Choroid plexus epithelial cell (primary cell): Measurements from ENCODE around the gene DHX38.

Experiments used
- DNase-seq: peaks from one replicate; pipeline ENCODE4 v3.0.0-alpha.2; 2010; ENCODE audit warnings: low read depth
- H3K4me3 ChIP-seq: 2 replicates; pipeline ENCODE4 v1.5.1; 2011; ENCODE audit warnings: low read depth, mild to moderate bottlenecking, control low read depth, low read length, moderate library complexity
- TF ChIP-seq, protein P1 (sequence below): conservative IDR thresholded peaks from 2 replicates; pipeline ENCODE4 v1.5.1; 2011; ENCODE audit warnings: low read depth, mild to moderate bottlenecking, control low read depth, inconsistent platforms, low read length, moderate library complexity

The DHX38 gene

DNA sequence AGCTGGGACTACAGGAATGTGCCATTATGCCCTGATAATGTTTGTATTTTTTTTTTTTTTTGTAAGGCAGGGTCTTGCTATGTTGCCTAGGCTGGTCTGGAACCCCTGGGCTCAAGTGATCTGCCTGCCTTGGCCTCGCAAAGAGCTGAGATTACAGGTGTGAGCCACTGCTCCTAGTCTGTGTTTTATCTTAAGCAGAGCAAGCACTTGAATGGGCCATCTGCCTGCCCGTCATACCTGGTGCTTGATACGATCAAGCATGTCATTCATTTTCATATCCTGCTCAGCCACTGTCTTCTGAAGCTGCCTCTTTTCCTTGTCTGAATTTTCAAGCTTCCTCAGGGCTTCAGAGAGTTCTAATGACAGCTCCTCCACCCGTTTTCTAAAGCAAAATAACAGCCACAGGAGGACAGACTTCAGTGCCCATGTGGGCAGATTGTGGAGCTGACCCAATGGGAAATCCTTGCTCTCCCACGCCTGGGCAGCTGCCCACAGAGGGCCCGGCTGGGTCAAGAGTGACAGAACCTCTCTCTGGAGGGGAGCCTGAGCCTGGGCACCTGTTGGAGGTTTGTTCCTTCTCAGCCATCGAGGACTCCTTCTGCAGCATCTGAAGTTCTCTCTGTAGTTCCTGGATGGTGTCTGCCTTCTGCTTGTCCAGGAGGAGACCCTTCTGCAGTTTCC is 36.5 kb downstream of the DHX38 start:
- DNase-seq: no peak
- no peak overlapping the region for H3K4me3 ChIP-seq
- TF ChIP-seq, protein P1, sequence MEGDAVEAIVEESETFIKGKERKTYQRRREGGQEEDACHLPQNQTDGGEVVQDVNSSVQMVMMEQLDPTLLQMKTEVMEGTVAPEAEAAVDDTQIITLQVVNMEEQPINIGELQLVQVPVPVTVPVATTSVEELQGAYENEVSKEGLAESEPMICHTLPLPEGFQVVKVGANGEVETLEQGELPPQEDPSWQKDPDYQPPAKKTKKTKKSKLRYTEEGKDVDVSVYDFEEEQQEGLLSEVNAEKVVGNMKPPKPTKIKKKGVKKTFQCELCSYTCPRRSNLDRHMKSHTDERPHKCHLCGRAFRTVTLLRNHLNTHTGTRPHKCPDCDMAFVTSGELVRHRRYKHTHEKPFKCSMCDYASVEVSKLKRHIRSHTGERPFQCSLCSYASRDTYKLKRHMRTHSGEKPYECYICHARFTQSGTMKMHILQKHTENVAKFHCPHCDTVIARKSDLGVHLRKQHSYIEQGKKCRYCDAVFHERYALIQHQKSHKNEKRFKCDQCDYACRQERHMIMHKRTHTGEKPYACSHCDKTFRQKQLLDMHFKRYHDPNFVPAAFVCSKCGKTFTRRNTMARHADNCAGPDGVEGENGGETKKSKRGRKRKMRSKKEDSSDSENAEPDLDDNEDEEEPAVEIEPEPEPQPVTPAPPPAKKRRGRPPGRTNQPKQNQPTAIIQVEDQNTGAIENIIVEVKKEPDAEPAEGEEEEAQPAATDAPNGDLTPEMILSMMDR: no peak

DNA sequence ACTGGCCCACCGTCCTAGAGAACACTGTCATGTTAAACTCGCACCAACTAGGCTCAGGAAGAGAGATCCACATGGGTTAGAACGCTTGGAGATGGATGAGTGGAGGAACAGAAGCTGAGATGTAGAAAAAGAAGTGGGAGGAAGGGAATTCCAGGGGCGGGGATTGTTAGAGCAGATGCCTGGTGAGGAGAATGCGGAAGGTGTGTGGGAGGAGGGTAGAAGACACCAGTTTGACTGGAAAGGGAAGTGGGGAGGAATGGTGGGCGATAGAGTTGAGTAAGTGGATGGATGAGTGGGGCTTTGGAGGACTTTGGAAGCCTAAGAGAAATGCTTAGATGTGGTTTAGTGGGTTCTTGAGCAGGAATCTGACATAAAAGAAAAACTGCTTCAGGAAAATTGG is 37.4 kb downstream of the DHX38 start:
- no peak overlapping the region for H3K4me3 ChIP-seq
- TF ChIP-seq, protein P1: no peak
- DNase-seq: no peak

DNA sequence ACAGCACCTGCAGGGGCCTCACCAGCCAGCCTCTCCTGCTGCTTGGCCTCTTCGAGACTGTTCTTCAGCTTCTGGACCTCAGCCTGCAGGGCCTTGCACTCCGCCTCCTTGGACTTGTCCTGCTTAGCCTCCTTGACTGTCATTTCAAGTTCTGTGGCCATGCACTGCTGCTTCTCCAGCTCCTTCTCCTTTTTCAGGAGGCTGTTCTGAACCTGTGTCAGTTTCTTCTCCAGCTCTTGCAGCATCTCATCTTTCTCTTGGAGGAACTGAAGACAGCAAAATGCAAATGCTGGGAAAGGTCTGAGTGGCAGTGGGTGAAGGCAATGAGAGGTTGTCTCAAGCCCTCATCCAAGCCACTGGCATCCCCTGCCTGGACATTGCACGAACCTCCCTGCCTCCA is 39.1 kb downstream of the DHX38 start:
- TF ChIP-seq, protein P1: no peak
- no peak overlapping the region for H3K4me3 ChIP-seq
- no peak for DNase-seq

DNA sequence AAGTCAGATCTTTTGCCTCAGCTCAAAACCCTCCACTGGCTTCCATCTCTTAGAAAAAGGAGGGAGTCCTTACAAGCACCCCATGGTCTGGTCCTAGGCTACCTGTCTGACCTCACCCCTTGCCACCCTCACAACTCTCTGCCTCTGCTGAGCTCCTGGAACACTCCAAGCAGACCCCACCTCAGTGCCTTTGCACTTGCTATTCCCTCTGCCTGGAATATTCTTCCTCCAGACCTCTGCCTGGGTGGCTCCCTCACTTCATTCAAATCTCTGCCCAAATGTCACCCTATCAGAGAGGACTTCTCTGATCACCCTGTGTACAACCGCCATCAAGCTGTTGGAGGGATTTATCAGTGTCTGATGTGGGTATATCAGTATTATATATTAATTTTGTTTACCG is 40.9 kb downstream of the DHX38 start:
- DNase-seq: no peak
- TF ChIP-seq, protein P1: no peak
- H3K4me3 ChIP-seq: no peak overlapping the region

DNA sequence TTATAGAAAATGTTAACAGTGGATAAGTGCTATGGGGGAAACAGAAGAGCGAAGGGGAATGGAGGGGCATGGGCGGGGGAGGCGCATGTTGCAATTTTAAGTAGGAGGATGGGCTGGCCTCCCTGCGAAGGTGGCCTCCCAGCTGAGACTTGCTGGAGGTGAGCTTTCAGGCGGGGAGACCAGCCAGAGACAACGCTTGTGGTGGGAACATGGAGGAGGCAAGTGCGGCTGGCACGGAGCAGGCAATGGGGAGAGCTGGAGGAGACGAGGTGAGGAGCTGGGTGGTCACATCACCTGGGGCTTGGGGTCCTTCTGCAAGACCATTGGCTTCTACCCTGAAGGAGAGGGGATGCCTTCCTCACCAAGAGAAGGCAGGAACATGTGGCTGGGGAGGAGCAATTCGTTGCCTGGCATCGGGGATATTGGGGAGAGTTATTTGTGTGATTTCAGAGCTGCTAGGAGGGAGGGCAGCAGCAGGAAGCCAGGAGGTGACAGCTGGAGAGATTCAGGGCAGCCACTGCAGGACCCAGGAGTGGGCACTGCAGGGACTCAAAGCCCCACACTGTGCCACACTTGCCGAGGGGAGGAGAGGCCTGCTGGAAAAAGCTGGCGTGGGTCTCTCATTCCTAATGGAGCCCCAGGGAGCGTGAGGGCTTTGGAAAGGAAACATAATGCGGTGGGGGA is 43.9 kb downstream of the DHX38 start:
- TF ChIP-seq, protein P1: no peak
- no peak for DNase-seq
- H3K4me3 ChIP-seq: no peak overlapping the region

DNA sequence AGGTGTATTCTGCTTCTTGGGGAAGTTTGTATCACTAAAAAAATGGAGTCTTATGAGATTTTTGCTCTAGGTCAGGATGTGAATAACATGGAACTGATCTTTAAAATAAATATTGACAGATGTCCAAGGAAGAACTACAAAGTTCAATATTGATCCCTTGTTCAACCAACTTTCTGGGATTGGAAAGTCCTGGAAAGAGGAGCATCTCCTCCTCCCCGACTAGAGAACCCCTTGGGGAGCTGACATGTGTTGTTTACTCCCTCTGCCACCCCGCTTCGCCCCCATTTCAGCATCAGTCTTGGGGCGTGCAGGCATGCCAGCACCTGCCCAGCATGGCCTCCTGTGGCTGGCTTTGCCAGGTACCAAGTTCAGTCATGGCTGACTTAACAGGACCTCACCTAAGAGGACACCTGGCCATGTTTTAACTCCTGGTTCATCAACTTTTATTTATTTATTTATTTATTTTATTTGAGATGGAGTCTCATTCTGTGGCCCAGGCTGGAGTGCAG is 44.5 kb downstream of the DHX38 start:
- no peak for DNase-seq
- no peak overlapping the region for H3K4me3 ChIP-seq
- TF ChIP-seq, protein P1: no peak
